HG02973 (cell line): ENCODE measurements around the gene FAM110D.

Source experiments
- ATAC-seq: cut with Tn5 transposase; IDR thresholded peaks from one replicate; pipeline ENCODE4 v1.9.1; 2021; ENCODE audit warnings: moderate library complexity; ENCODE audit not compliant: unreplicated experiment

The FAM110D gene

GRCh38 chr1:26127235-26128163 lies 31.4 kb upstream of the FAM110D start:
- no peak for ATAC-seq

GRCh38 chr1:26129778-26130177 lies 29.1 kb upstream of the FAM110D start:
- ATAC-seq: no peak

GRCh38 chr1:26130695-26131094 lies 28.2 kb upstream of the FAM110D start:
- no peak for ATAC-seq

GRCh38 chr1:26132128-26132833 lies 26.6 kb upstream of the FAM110D start:
- ATAC-seq: no peak

GRCh38 chr1:26132834-26133167 lies 26.1 kb upstream of the FAM110D start:
- no peak for ATAC-seq

- no peak for ATAC-seq
Measured at GRCh38 chr1:26134466-26134865, 24.4 kb upstream of the FAM110D start.

GRCh38 chr1:26138974-26139558 lies 19.8 kb upstream of the FAM110D start:
- no peak for ATAC-seq

GRCh38 chr1:26142159-26142558 lies 16.7 kb upstream of the FAM110D start:
- ATAC-seq: no peak

- ATAC-seq: peak; percentile 56
Measured at GRCh38 chr1:26145041-26145959, 13.6 kb upstream of the FAM110D start.

- ATAC-seq: no peak
Measured at GRCh38 chr1:26145960-26146294, 13.0 kb upstream of the FAM110D start.

- ATAC-seq: no peak
Measured at GRCh38 chr1:26148887-26149286, 10.0 kb upstream of the FAM110D start.

- ATAC-seq: no peak
Measured at GRCh38 chr1:26153966-26154532, 4.8 kb upstream of the FAM110D start.

- no peak for ATAC-seq
Measured at GRCh38 chr1:26154750-26155149, 4.1 kb upstream of the FAM110D start.

GRCh38 chr1:26155370-26156284 lies 3.3 kb upstream of the FAM110D start:
- ATAC-seq: no peak

- ATAC-seq: no peak
Measured at GRCh38 chr1:26156285-26157038, 2.4 kb upstream of the FAM110D start.

- no peak for ATAC-seq
Measured at GRCh38 chr1:26158271-26158907, 490 bp upstream of the FAM110D start.

GRCh38 chr1:26159743-26160039 lies 812 bp downstream of the FAM110D start:
- no peak for ATAC-seq

- no peak for ATAC-seq
Measured at GRCh38 chr1:26160527-26161414, 1.9 kb downstream of the FAM110D start.
